Measurements from ENCODE around the gene CSNK1D.
A peak's percentile ranks its signal among the peaks of the same experiment; 100 is the strongest.
"Not testable (repeated sequence)": the region's sequence is repeated elsewhere in the genome, so short reads cannot be mapped to it uniquely, and the experiment has no call there.

Gene CSNK1D

GRCh38 chr17:82272495-82273326 lies 789 bp downstream of the CSNK1D start:
- DNase-seq (ENCODE audit: low spot score) = peak; percentile 40

DNA sequence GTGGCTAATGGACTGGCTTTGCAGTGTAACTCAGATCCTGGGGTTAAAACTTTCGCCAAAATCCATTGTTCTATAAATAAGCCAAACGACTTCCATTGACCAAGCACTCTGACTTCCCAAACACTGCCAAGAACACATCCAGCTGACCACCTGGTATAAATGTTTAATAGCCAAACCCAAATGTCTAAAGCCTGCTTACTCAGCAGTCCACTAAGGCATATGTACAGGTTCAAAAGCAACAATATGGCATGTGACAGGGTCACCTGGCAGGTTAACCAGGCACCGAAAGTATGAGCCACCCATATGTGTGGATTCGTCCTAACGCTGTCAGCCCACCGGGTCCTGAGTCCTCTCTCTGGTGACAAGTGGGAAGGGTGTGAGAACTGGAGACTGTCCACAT lies 2.1 kb downstream of the CSNK1D start:
- DNase-seq (ENCODE audit: low spot score) = no peak

DNA sequence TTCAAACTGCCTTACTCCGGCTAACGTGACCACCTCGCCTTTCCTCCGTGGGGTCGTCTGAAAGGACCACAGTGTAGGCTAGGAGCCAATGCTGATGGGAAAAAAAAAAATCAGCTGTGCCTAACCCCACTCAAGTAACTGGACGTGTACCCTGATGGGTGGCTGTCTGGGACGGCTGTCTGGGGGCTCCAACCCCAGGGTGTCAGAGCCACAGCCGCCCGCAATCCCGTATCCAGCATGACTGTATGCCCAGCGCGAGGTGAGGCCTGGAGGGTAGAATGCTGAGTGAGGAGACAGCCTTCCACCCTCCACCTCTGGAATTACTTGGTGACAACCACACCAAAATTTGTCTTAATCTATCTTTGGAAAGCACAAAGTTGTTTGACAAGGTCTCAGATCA lies 2.8 kb downstream of the CSNK1D start:
- no peak for DNase-seq (ENCODE audit: low spot score)

- no peak for DNase-seq (ENCODE audit: low spot score)
Measured at GRCh38 chr17:82269882-82270500, 3.5 kb downstream of the CSNK1D start.

- DNase-seq (ENCODE audit: low spot score) = no peak
Measured at GRCh38 chr17:82269138-82269881, 4.2 kb downstream of the CSNK1D start.

DNA sequence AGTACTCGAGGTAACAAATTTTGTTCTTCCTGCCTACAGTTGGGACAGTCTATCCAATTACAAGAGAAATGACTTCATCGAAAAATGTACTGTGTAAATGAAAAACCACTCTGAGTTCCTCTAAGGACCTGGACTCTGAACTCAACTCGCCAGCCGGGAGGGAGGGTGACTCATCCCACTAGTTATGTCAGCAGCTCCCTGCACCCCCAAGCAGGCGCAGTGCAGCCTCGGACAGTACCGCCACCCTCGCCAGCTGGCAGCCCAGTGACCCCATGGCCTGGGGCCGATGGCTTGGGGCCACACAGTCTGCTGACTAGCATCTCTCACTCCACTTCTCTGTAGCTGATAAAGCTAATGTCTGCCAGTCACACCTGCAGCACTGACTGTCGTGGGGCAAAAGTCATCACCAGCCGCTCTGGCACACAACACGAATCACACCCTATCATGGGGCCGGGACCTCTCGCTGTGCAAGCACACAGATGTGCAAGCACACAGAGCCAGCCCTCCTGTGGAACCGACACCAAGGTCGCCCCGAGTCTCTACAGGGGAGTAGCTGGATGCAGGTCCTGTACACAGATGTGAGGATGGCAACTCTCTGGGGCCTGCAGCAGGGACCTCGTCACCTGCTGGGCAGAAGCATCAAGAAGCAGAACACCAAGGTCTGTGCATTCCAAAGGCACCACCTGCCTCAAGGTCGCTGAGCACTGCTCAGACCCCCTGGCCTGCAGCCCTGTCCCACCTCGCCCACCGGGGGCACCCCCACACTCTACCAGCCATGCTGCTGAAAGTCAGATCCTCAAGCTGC lies 5.7 kb downstream of the CSNK1D start:
- DNase-seq (ENCODE audit: low spot score) = peak; percentile 15

- no peak for DNase-seq (ENCODE audit: low spot score)
Measured at GRCh38 chr17:82266142-82266541, 7.4 kb downstream of the CSNK1D start.

GRCh38 chr17:82263641-82264040 lies 9.9 kb downstream of the CSNK1D start:
- no peak for DNase-seq (ENCODE audit: low spot score)

- DNase-seq (ENCODE audit: low spot score) = no peak
Measured at GRCh38 chr17:82262344-82262743, 11.2 kb downstream of the CSNK1D start.

DNA sequence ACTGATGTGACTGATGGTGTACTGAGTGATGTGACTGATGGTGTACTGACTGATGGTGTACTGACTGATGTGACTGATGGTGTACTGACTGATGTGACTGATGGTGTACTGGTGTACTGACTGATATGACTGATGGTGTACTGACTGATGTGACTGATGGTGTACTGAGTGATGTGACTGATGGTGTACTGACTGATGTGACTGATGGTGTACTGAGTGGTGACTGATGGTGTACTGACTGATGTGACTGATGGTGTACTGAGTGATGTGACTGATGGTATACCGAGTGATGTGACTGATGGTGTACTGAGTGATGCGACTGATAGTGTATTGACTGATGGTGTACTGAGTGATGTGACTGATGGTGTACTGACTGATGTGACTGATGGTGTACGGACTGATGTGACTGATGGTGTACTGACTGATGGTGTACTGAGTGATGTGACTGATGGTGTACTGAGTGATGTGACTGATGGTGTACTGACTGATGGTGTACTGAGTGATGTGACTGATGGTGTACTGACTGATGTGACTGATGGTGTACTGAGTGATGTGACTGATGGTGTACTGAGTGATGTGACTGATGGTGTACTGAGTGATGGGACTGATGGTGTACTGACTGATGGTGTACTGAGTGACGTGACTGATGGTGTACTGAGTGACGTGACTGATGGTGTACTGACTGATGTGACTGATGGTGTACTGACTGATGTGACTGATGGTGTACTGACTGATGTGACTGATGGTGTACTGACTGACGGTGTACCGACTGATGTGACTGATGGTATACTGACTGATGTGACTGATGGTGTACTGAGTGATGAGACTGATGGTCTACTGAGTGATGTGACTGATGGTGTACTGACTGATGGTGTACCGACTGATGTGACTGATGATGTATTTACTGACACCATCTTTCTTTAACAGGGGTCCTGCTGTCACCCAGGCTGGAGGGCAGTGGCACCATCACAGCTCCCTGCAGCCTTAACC lies 13.2 kb downstream of the CSNK1D start:
- DNase-seq (ENCODE audit: low spot score) = not testable (repeated sequence)

- DNase-seq (ENCODE audit: low spot score) = no peak
Measured at GRCh38 chr17:82258555-82258954, 14.9 kb downstream of the CSNK1D start.

GRCh38 chr17:82257473-82257872 lies 16.0 kb downstream of the CSNK1D start:
- DNase-seq (ENCODE audit: low spot score) = no peak

- DNase-seq (ENCODE audit: low spot score) = no peak
Measured at GRCh38 chr17:82256242-82256885, 17.1 kb downstream of the CSNK1D start.

DNA sequence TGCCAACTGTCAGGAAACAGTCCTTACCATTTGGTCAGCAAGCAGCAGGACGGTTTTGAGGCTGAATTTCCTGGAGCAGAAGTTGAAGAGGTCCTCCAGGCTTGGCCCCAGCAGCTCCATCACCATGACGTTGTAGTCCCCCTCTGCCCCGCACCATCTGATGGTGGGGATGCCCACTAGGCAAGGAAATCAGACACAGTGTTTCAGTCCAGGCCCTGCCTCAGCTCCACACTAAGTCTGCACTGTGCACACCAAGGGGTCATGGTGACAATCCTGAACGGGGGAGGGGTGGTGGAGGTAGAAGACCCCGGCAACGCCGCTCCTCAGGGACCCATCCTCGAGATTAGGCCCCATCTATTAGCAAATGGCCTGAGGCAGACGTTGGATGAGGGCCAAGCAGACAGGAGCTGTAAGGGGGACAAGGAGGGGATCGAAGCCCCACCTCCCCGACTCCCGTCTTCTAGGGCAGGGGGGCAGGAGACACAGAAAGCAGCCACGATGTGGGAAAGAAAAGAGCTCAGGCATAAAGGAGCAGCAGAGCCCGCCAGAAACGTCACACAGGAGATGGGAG lies 18.0 kb downstream of the CSNK1D start:
- DNase-seq (ENCODE audit: low spot score) = no peak

DNA sequence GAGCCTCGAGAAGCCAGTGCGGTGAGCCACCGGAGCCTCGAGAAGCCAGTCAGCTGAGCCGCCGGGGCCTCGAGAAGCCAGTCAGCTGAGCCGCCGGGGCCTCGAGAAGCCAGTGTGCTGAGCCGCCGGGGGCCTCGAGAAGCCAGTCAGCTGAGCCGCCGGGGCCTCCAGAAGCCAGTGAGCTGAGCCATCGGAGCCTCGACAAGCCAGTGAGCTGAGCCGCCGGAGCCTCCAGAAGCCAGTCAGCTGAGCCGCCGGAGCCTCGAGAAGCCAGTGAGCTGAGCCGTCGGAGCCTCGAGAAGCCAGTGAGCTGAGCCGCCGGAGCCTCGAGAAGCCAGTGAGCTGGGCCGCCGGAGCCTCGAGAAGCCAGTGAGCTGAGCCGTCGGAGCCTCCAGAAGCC lies 18.8 kb downstream of the CSNK1D start:
- DNase-seq (ENCODE audit: low spot score) = not testable (repeated sequence)

GRCh38 chr17:82254096-82254495 lies 19.4 kb downstream of the CSNK1D start:
- DNase-seq (ENCODE audit: low spot score) = not testable (repeated sequence)

- DNase-seq (ENCODE audit: low spot score) = no peak
Measured at GRCh38 chr17:82253179-82253544, 20.3 kb downstream of the CSNK1D start.

DNA sequence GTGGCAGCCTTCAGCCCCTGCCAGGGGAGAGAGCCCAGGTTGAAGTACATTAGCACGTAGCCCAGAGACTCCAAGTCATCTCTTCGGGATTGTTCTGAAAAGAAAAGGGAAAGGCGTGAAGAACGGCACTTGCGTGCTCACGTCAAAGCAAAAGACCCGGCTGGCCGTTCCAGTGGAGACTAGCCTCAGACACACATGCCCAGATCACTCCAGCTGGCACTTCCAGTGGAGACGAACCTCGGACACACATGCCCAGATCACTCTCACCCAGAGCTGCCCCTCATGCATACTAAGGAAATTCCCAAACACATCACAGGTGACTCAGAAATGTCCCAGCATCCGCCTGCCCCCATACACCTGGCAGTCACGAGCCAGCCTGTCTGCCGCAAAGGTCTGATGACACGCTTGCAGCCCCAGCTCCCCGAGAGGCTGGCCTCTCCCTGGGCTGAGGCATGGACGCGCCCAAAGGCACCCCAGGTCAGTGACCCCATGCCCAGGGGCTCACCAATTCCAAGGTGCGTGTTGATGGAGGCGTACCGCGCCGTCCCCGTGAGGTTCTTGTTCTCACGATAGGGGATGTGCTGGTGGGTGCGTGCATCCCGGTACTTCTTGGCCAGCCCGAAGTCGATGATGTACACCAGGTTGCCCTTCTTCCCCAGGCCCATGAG lies 20.9 kb downstream of the CSNK1D start:
- no peak for DNase-seq (ENCODE audit: low spot score)

DNA sequence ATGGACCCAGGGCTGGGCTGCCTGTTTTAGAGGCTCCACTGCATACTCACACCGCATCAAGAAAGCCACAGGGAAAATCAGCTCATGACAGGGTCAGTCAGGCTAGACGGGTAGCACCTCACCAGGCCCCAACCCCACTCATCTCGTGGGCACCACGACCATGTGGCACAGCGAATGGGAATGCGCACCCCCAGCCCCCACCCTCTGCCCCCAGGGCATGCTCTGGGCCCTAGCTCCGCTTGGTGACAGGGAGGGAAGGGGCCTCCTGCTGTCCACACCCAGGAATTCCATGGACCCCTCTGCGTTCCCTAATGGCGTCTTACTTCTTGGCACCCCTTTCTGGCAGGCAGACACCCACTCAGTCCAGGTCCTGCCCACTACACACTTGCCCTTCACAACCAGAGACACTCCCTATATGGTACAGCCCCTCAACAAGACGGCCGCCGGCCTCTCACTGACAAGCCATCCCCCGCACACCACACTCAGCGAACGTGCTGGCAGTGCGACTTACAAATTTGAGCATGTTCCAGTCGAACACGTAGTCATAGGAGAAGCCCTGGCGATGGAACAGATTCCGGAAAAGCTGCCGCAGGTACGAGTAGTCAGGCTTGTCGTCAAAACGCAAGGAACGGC lies 22.5 kb downstream of the CSNK1D start:
- no peak for DNase-seq (ENCODE audit: low spot score)

Data from CD4-positive, alpha-beta T cell treated with Interleukin-6 at 100 ng/mL for 8 hours (primary cell).